Lung (tissue), 12 donors: ENCODE results near the gene ACSM6. TPM values are rescaled to one million over a fixed set of nuclear protein-coding genes. Genes with fewer than 3 reads are reported as not detected.

Source experiments
- ATAC-seq: fragments of 200-7000 bp; cut with Tn5 transposase; one replicate; pipeline ENCODE4 v1.9.1; 2020; ENCODE audit warnings: moderate number of reproducible peaks; ENCODE audit not compliant: insufficient read depth, low FRiP score
- DNase-seq, 3 donors: peaks; one replicate each; pipeline ENCODE4 v3.0.0-alpha.2; 2013 to 2017
- H3K27ac ChIP-seq, 2 donors: one replicate each; pipeline ENCODE4 v1.5.1; 2013; ENCODE audit warnings: mild to moderate bottlenecking in 2 of 2, moderate library complexity in 2 of 2, control low read depth in 1 of 2, inconsistent platforms in 1 of 2, low read depth in 1 of 2, low read length in 1 of 2
- H3K27me3 ChIP-seq, 3 donors: one replicate each; pipeline ENCODE4 v1.5.1; 2013; ENCODE audit warnings: low read length in 2 of 3; ENCODE audit not compliant: control insufficient read depth in 3 of 3, insufficient read depth in 3 of 3
- H3K36me3 ChIP-seq, 4 donors: one replicate each; pipeline ENCODE4 v1.5.1; 2013; ENCODE audit warnings: low read length in 4 of 4, mild to moderate bottlenecking in 1 of 4, moderate library complexity in 1 of 4; ENCODE audit not compliant: control insufficient read depth in 4 of 4, insufficient read depth in 4 of 4
- H3K4me1 ChIP-seq, 5 donors: one replicate each; pipeline ENCODE4 v1.5.1; 2013; ENCODE audit warnings: low read length in 5 of 5, mild to moderate bottlenecking in 2 of 5, moderate library complexity in 1 of 5; ENCODE audit not compliant: control insufficient read depth in 5 of 5, insufficient read depth in 5 of 5
- H3K4me3 ChIP-seq: one replicate; pipeline ENCODE4 v1.5.1; 2013; ENCODE audit warnings: mild to moderate bottlenecking, control low read depth, moderate library complexity
- H3K9ac ChIP-seq, 2 donors: one replicate each; pipeline ENCODE4 v1.5.1; 2013; ENCODE audit warnings: low read length in 2 of 2, control low read depth in 1 of 2; ENCODE audit not compliant: insufficient read depth in 1 of 2
- H3K9me3 ChIP-seq, 4 donors: one replicate each; pipeline ENCODE4 v1.5.1; 2013; ENCODE audit warnings: low read length in 3 of 4, mild to moderate bottlenecking in 1 of 4, moderate library complexity in 1 of 4; ENCODE audit not compliant: control insufficient read depth in 4 of 4, insufficient read depth in 3 of 4
- CTCF ChIP-seq: IDR thresholded peaks from 2 replicates; pipeline ENCODE4 v1.5.1; 2012; ENCODE audit warnings: mild to moderate bottlenecking; ENCODE audit errors: control extremely low read depth, extremely low read depth
- WGBS, 2 donors: extraction: QIAGEN DNeasy Blood & Tissue Kit; methylation state at CpG; one replicate each; pipeline ENCODE4 v1.1.7; 2013; 5-methylcytosine and 5-hydroxymethylcytosine counted together
- polyA plus RNA-seq, 2 donors: library from polyadenylated mRNA; stranded (reverse); fragments of 200-250 nt; gene quantifications; one replicate each; pipeline ENCODE4 v1.2.1, GENCODE V29; 2013
- total RNA-seq, 2 donors: library from RNA; depleted of rRNA in 1 of 2; stranded (reverse); fragments of >200 nt in 1 of 2; gene quantifications; one replicate each; pipeline ENCODE4 v1.2.1, GENCODE V29; 2014 to 2021
- donor health status: control.
- donor health status: control.
- donor health status: Bipolar disorder and iron deficiency.
- donor health status: healthy.
- donor health status: DM: yes; HTN: yes; CAD: no.

Gene ACSM6
- total and polyA plus RNA-seq, 4 donors: not detected

GRCh38 chr10:95183271-95184230 is 10.5 kb upstream of the ACSM6 start:
- peak; percentile 100 for ATAC-seq
- WGBS, 2 donors: 2 to 5% methylated on average over 57 to 85 of the region's 85 CpGs
- H3K9me3 ChIP-seq: no peaks in the 10 kb centered on the region
- peaks cover 0 to 4% (median 0%) of the 10 kb centered on the region in 5 donors for H3K4me1 ChIP-seq
- H3K27ac ChIP-seq: peak overlapping the region; percentile 72 to 95
- H3K27me3 ChIP-seq: no peaks in the 10 kb centered on the region
- peak; percentile 81 to 89 (median 87) for DNase-seq
- peak overlapping the region; percentile 68 for H3K4me3 ChIP-seq
- TF ChIP-seq CTCF: peak; percentile 77
- H3K36me3 ChIP-seq: no peaks in the 10 kb centered on the region
- H3K9ac ChIP-seq: peak overlapping the region; percentile 67 to 82

GRCh38 chr10:95187617-95188016 is 6.4 kb upstream of the ACSM6 start:
- H3K4me3 ChIP-seq: no peak overlapping the region
- DNase-seq (no peak), ATAC-seq (no peak)
- H3K36me3 ChIP-seq: no peaks in the 10 kb centered on the region
- H3K27ac ChIP-seq: no peak overlapping the region
- no peak overlapping the region for H3K9ac ChIP-seq
- 70 to 77% methylated on average over 3 of the region's 3 CpGs for WGBS, 2 donors
- H3K9me3 ChIP-seq: no peaks in the 10 kb centered on the region
- no peak for TF ChIP-seq CTCF
- no peaks in the 10 kb centered on the region for H3K27me3 ChIP-seq
- H3K4me1 ChIP-seq: peaks cover 0 to 4% (median 0%) of the 10 kb centered on the region in 5 donors

- peak in 2 of 3 donors; percentile 26 to 59 for DNase-seq
- peak; percentile 34 for ATAC-seq
- Histone ChIP-seq H3K4me3 (no peak overlapping the region), H3K27ac (no peak overlapping the region), H3K9me3 (no peaks in the 10 kb centered on the region), H3K4me1 (peaks cover 0 to 3% (median 0%) of the 10 kb centered on the region in 5 donors), H3K36me3 (no peaks in the 10 kb centered on the region), H3K9ac (no peak overlapping the region), H3K27me3 (no peaks in the 10 kb centered on the region)
- TF ChIP-seq CTCF: no peak
Observed at GRCh38 chr10:95188593-95188992, 5.4 kb upstream of the ACSM6 start.
